Rectal smooth muscle tissue (tissue), 1 donor: Measurements from ENCODE around the gene ANKRD36.
"Not testable (repeated sequence)": the region's sequence is repeated elsewhere in the genome, so short reads cannot be mapped to it uniquely, and the experiment has no call there.

ENCODE experiments used
- H3K27ac ChIP-seq: one replicate; pipeline ENCODE4 v1.7.0; 2013; ENCODE audit warnings: low read depth, low read length, inconsistent platforms
- H3K27me3 ChIP-seq: one replicate; pipeline ENCODE4 v1.7.0; 2013; ENCODE audit warnings: low read length; ENCODE audit not compliant: control insufficient read depth, insufficient read depth
- H3K36me3 ChIP-seq: one replicate; pipeline ENCODE4 v1.7.0; 2013; ENCODE audit warnings: low read length; ENCODE audit not compliant: control insufficient read depth, insufficient read depth
- H3K4me1 ChIP-seq: one replicate; pipeline ENCODE4 v1.7.0; 2013; ENCODE audit warnings: low read length; ENCODE audit not compliant: control insufficient read depth, insufficient read depth
- H3K4me3 ChIP-seq: one replicate; pipeline ENCODE4 v1.7.0; 2013; ENCODE audit warnings: low read length
- H3K9ac ChIP-seq: one replicate; pipeline ENCODE4 v1.7.0; 2013; ENCODE audit warnings: low read length

ANKRD36 gene

DNA sequence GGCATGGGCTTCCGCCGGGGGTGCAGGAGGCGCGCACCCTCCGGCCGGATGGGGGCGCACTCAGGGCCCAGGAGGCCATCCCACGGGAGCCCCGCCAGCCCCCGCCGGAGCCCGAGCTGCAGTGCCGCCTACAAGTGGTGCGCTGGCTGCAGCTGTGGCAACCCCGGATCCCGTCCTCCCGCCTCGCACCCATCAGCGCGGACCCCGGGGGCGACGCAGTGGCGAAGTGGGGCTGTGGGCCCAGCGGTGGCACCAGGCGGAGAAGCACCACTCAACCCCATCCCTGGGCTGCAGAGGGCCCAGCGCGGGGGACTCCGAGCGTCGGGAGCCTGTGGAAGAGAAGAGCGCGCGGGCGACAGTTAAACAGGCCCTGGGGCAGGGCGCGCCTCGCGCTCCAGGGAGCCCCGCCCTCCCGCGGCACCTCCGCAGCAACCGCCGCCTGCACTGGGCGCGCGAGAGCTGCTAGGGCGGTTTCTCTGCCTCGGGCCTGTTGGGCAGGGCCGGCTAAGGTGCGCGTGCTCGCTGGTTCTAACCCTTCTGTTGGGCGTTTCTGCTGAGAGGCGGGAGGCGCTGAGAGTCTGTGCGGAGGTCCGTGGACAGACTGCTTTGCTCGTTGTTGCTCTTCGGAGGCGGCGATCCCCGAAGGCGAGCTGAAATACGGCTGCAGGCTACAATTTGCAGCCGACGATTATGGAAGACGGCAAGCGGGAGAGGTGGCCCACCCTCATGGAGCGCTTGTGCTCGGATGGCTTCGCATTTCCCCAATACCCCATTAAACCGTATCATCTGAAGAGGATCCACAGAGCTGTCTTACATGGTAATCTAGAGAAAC is at the start of gene ANKRD36:
Gene ANKRD36, plus strand, starts transcription at position 104 of the 832 bp plus-strand sequence. Its CDS starts 587 bp downstream, at position 691.
- Histone ChIP-seq H3K4me3 (peak within 1 kb of the TSS; percentile 84), H3K9ac (peak within 1 kb of the TSS; percentile 56), H3K27ac (peak within 1 kb of the TSS; percentile 89)
- not testable (repeated sequence) for H3K4me1 ChIP-seq, H3K36me3 ChIP-seq, H3K27me3 ChIP-seq

DNA sequence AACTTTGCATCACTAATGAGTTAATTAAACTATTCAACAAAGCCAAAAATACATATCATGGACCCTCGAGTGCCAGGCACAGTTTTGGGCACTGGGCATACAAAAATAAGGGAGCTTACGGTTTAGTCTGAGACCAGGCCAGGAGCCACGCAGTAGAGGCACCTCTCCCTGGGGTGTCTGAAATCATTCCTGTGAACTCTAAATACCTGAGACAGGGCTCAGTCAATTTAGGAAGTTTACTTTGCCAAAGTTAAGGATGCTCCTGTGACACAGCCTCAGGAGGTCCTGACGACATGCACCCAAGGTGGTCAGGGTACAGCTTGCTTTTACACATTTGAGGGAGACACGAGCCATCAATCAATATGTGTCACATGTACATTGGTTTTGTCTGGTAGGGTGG is 46.9 kb upstream of the ANKRD36 start:
- H3K4me3 ChIP-seq, H3K4me1 ChIP-seq, H3K36me3 ChIP-seq, H3K27ac ChIP-seq, H3K9ac ChIP-seq, H3K27me3 ChIP-seq: not testable (repeated sequence)

DNA sequence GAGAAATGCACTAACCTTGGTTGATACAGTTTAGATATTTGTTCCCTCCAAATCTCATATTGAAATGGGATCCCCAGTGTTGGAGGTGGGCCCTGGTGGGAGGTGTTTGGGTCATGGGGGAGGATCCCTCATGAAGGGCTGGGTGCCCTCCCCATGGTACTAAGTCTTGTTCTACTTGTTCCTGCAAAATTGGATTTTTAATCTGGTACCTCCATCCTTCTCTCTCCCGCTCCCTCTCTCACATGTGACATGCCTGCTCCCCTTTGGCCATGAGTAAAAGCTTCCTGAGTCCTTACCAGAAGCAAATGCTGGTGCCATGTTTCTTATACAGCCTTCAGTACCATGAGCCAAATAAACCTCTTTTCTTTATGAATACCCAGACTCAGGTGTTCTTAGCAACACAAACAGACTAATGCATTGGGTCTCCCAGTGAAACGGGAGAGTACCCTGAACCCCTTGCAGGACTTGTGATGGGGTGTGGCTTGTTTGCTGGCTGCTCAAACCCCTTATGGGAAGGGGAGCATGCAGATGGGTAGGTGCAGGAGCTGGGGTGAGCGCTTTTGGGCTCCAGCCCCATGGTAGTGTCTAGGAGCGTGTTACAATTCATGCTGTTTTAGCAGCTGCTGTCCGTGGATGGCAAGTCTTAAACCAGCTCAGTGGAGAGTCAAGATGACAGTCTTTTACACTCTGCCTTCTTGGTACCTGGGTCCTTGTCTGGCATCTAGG is 45.5 kb upstream of the ANKRD36 start:
- Histone ChIP-seq H3K27me3 (no peaks in the 10 kb centered on the region), H3K4me1 (no peaks in the 10 kb centered on the region)

DNA sequence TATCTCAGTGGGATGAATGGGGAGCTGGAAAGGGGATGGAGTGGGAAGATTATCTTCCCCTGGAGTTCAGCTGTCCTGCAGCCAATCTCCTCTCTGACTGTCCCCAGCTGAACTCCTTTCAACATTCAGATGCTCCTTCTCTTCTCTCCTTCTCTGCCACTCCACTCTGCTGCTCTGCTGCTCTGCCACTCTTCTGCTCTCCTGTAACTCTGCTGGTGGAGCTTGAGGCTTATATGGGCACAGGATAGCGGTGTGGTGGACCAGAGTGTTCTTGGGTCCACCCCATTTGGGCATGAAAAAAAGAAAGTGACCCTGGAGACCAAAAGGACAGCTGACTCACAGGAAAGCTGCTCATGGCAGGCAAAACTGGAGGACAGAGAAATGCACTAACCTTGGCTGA is 44.9 kb upstream of the ANKRD36 start:
- Histone ChIP-seq H3K4me1 (no peaks in the 10 kb centered on the region), H3K36me3 (no peaks in the 10 kb centered on the region), H3K27me3 (no peaks in the 10 kb centered on the region), H3K27ac (no peak overlapping the region), H3K9ac (no peak overlapping the region), H3K4me3 (no peak overlapping the region)

More for the DNA sequence above, 45.5 kb upstream of the ANKRD36 start:
- Histone ChIP-seq H3K4me3 (no peak overlapping the region), H3K9ac (no peak overlapping the region), H3K36me3 (no peaks in the 10 kb centered on the region), H3K27ac (no peak overlapping the region)

DNA sequence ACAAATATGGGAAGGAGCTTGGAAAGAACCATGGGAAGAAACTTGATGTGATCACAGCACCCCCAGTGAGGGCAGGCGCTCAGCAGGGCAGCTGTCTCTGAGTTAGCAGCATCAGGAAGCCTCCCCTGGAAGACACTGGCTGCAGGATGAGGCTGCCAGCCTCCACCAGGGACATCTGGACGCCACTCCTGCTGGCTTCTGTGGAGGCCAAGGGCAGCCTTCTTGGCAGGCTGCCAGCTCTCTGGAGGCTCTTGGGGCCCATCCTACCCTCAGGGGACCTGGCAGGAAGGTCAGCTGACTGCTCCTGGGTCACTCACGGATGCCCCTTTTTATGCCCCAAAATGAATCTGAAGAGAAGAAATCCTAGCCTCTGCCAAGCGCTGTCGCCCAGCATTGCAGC is 44.2 kb upstream of the ANKRD36 start:
- H3K9ac ChIP-seq, H3K4me3 ChIP-seq, H3K4me1 ChIP-seq, H3K27ac ChIP-seq, H3K27me3 ChIP-seq, H3K36me3 ChIP-seq: not testable (repeated sequence)

DNA sequence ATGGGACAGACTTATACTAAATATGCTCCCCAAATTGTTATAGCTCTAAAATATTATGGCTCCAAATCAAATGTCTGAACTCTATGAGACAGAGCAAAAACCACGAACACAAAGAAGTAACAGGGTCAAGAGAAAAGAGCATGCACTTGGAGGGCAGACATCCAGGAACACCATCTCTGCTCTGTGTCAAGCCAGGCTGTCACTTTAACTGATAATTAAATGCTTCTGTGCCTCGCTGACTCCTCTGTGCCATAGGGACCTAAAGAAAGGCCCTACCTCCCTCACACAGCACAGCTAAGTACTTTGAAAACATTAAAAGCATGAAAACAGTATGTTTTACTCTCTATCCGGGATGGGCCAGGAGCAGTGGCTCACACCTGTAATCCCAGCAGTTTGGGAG is 42.0 kb upstream of the ANKRD36 start:
- H3K27me3 ChIP-seq, H3K4me1 ChIP-seq, H3K4me3 ChIP-seq, H3K36me3 ChIP-seq, H3K9ac ChIP-seq, H3K27ac ChIP-seq: not testable (repeated sequence)

DNA sequence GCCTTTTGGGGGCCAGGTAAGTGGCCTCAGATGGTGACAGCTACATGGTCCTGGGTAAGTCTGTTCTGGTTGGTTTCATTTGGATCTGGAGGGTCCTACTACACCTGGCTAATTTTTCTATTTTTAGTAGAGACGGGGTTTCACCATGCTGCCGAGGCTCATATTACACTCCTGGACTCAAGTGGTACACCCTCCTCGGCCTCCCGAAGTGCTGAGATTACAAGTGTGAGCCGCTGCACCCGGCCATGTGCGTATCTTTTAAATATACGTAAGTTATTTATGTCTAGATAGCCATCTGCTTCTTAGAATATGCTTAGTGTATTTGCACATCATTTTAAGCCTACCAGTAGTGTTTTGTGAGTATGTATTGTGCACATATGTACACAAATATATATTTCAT is 35.7 kb upstream of the ANKRD36 start:
- not testable (repeated sequence) for H3K9ac ChIP-seq, H3K36me3 ChIP-seq, H3K27ac ChIP-seq, H3K4me3 ChIP-seq, H3K27me3 ChIP-seq, H3K4me1 ChIP-seq

DNA sequence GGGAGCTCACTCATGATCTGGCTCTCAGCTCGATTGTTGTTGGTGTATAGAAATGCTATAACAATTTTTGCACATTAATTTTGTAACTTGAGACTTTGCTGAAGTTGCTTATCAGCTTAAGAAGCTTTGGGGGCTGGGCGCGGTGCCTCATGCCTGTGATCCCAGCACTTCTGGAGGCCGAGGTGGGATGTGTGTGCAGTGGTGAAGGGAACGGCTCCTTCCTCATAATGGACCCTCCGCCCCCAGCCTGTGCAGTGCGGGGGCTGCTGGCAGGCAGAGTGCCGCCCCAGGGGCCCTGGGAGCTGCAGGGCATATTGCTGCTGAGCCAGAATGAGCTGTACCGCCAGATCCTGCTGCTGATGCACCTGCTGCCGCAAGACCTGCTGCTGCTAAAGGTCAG is 32.1 kb upstream of the ANKRD36 start:
- not testable (repeated sequence) for H3K27me3 ChIP-seq, H3K4me1 ChIP-seq, H3K9ac ChIP-seq, H3K36me3 ChIP-seq, H3K27ac ChIP-seq, H3K4me3 ChIP-seq

DNA sequence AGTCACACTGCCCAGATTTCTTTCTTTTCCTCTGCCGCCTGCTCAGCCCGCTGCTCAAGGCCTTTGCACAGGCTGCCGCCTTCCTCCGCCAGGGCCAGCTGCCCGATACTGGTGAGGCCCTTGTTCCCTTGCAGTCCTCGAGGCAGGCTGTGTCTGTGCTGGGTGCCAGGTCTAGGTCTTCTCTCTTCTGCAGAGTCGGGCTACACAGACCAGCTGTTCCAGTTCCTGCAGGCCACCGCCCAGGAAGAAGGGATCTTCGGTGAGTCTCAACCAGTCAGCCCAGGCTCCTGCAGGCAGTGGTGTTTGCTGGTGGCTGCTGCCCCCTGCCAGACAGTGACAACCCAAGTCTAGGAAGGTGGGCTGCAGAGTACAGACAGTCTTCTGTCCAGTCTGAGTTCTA is 30.7 kb upstream of the ANKRD36 start:
- H3K4me3 ChIP-seq, H3K9ac ChIP-seq, H3K27me3 ChIP-seq, H3K4me1 ChIP-seq, H3K36me3 ChIP-seq, H3K27ac ChIP-seq: not testable (repeated sequence)

DNA sequence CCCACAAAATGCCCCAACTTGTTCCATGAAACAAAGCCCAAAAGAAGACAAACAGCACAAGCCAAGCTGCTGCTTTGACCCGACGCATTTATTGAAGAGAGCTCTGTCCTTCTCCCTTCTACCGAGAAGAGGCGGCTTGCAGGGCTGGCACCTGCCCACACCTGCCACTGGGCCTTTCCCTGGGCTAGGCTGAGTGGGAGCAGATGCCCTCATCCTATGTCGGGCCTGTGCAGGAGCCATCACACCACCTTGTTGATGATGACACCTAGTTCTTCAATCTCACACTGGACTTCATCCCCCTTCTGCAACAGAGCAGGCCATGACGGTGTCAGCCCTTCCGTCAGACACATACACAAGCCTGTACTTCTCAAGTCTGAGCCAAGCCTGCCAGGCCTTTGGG is 29.4 kb upstream of the ANKRD36 start:
- H3K9ac ChIP-seq, H3K36me3 ChIP-seq, H3K27me3 ChIP-seq, H3K4me1 ChIP-seq, H3K4me3 ChIP-seq, H3K27ac ChIP-seq: not testable (repeated sequence)

DNA sequence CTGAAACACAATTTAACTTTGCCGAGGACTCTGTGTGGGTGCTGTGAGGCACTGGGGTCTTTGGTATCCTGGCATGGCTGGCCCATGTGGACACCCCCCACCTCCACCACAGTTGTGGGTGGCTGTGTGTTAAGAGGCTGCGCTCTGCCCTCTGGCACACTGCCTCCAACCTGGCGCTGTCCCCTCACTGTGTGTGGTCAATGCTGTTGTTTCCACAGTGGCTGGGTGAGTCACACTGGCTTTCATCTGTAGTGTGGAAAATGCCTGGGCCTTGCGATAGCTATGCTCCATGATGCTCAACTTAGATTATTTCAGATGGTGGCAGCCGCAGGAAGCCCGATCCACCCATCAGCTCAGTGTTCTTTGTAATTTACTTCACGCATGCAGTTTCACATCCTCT is 27.9 kb upstream of the ANKRD36 start:
- not testable (repeated sequence) for H3K4me3 ChIP-seq, H3K4me1 ChIP-seq, H3K27ac ChIP-seq, H3K9ac ChIP-seq, H3K36me3 ChIP-seq, H3K27me3 ChIP-seq

DNA sequence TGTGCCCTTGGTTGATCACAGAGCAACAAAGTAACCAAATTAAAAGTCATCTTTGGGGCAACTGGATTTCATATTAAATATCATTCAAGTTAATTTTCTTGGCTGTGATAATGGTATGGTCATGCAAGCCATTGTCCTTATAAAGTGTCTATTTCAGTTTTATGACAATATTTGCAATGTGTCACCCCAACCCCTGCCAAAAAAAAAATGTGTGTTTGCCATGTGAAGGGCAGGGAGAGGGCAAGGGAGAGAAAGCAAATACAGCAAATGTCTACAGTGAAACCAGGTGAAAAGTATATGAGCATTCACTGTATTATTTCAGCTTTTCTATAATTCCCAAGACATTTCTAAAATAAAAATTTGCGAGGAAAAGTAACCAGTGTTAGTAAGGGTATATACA is 24.2 kb upstream of the ANKRD36 start:
- not testable (repeated sequence) for H3K36me3 ChIP-seq, H3K4me1 ChIP-seq, H3K27ac ChIP-seq, H3K9ac ChIP-seq, H3K4me3 ChIP-seq, H3K27me3 ChIP-seq

DNA sequence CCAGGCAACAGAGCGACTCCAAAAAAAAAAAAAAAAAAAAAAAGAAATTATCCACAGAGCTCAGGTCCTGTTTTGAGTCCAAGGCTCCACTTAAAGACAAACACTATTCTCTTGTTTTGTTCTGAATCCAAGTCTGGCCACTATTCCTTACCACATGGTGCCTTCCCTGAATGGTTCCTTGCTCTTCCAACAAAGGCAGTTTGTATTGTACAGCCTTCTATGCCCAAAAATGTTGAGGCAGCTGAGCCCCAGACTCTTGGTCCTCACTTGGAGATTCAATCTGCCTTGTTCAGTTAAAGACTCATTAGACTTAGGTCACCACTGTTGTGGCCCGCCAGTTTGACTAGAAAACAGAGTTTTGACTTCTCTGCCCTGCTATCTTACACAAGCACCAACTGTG is 20.0 kb upstream of the ANKRD36 start:
- H3K9ac ChIP-seq, H3K27ac ChIP-seq, H3K4me1 ChIP-seq, H3K4me3 ChIP-seq, H3K27me3 ChIP-seq, H3K36me3 ChIP-seq: not testable (repeated sequence)
